ENCODE data around the gene CALCOCO2. TPM values are rescaled to one million over a fixed set of nuclear protein-coding genes. Genes with fewer than 3 reads are reported as not detected.

Gene CALCOCO2
- polyA plus RNA-seq, 1 experiment = 108 TPM

DNA sequence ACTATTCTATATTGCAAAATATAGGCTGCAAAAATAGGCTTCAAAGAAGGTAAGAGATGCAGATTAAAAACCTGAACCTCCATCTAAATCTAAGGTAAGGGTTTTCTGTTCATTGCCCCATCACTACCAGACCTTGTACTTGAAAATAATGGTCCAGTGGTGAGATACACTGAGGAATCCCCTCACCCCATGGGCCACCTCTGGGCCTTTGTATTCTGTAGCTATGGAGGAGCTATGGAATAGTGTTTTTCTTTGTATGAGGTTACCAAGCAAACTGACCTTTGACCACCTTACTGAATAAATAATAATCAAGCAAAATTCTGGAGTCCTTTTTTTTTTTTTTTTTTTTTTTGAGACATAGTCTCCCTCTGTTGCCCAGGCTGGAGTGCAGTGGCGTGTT is 72.6 kb downstream of the CALCOCO2 start:
- ChIA-PET CTCF (interaction anchor here (0.6 to 1.6 kb wide), 2 partner anchors 129 to 532 kb away, joined by 3 to 4 read pairs; no protein-coding TSS in a partner anchor), POLR2A (interaction anchor here (0.7 kb wide), 1 partner anchor 112 kb away, joined by 13 read pairs; no protein-coding TSS in a partner anchor)
- DNase-seq (ENCODE audit: low read depth) = no peak
- Histone ChIP-seq H3K4me3 (ENCODE audit: low read depth, low read length) (no peak overlapping the region), H3K27me3 (ENCODE audit: control insufficient read depth, insufficient read depth, low read length) (no peaks in the 10 kb centered on the region), H3K36me3 (ENCODE audit: control insufficient read depth, insufficient read depth, low read length) (no peaks in the 10 kb centered on the region)
- TF ChIP-seq, protein P1, sequence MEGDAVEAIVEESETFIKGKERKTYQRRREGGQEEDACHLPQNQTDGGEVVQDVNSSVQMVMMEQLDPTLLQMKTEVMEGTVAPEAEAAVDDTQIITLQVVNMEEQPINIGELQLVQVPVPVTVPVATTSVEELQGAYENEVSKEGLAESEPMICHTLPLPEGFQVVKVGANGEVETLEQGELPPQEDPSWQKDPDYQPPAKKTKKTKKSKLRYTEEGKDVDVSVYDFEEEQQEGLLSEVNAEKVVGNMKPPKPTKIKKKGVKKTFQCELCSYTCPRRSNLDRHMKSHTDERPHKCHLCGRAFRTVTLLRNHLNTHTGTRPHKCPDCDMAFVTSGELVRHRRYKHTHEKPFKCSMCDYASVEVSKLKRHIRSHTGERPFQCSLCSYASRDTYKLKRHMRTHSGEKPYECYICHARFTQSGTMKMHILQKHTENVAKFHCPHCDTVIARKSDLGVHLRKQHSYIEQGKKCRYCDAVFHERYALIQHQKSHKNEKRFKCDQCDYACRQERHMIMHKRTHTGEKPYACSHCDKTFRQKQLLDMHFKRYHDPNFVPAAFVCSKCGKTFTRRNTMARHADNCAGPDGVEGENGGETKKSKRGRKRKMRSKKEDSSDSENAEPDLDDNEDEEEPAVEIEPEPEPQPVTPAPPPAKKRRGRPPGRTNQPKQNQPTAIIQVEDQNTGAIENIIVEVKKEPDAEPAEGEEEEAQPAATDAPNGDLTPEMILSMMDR (IDR thresholded peaks at IDR 0.05; ENCODE audit: insufficient read depth, low read depth, low read length) = no peak

DNA sequence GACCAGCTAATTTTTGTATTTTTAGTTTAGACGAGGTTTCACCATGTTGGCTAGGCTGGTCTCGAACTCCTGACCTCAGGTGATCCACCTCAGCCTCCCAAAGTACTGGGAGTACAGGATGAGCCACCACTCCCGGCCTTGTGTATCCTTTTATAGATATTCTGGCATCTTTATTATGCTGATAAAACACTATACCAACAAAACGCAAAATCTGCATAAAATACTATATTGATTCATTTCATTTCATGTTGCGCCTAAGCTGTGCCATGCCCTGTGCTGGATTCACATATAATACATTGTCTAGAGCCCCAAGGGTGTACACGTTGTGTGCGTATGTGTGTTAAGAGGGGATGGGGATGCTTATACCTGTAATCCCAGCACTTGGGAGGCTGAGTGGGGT is 73.6 kb downstream of the CALCOCO2 start:
- H3K27me3 ChIP-seq (ENCODE audit: control insufficient read depth, insufficient read depth, low read length) = no peaks in the 10 kb centered on the region
- ChIA-PET CTCF (interaction anchor here (1.5 kb wide), 1 partner anchor 12 kb away, joined by 5 read pairs; the partner anchor contains the start of gene ATP5MC1), POLR2A (no interaction called here)
- TF ChIP-seq, protein P1 (IDR thresholded peaks at IDR 0.05; ENCODE audit: insufficient read depth, low read depth, low read length) = no peak
- no peaks in the 10 kb centered on the region for H3K36me3 ChIP-seq (ENCODE audit: control insufficient read depth, insufficient read depth, low read length)
- DNase-seq (ENCODE audit: low read depth) = no peak
- no peak overlapping the region for H3K4me3 ChIP-seq (ENCODE audit: low read depth, low read length)

DNA sequence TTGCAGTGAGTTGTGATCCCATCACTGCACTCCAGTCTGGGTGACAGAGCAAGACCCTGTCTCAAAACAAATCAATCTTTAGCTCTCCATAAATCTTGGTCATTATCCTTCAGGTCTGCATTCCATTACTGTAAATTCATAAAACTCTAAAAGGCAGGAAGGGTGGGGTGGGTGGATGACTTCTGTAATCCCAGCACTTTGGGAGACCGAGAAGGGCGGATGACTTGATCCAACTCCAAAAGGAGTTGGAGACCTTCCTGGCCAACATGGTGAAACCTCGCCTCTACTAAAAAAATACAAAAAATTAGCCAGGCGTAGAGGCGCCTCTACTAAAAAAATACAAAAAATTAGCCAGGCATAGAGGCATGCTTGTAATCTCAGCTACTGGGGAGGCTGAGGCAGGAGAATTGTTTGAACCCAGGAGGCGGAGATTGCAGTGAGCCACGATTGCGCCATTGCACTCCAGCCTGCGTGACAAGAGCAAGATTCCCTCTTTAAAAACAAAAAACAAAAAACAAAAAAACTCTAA is 75.2 kb downstream of the CALCOCO2 start:
- TF ChIP-seq, protein P1 (IDR thresholded peaks at IDR 0.05; ENCODE audit: insufficient read depth, low read depth, low read length) = no peak
- Histone ChIP-seq H3K27me3 (ENCODE audit: control insufficient read depth, insufficient read depth, low read length) (no peaks in the 10 kb centered on the region), H3K36me3 (ENCODE audit: control insufficient read depth, insufficient read depth, low read length) (no peaks in the 10 kb centered on the region), H3K4me3 (ENCODE audit: low read depth, low read length) (no peak overlapping the region)
- no peak for DNase-seq (ENCODE audit: low read depth)
- CTCF ChIA-PET = interaction anchor here (0.7 kb wide), 1 partner anchor 22 kb away, joined by 3 read pairs; no protein-coding TSS in a partner anchor
- POLR2A ChIA-PET = no interaction called here

DNA sequence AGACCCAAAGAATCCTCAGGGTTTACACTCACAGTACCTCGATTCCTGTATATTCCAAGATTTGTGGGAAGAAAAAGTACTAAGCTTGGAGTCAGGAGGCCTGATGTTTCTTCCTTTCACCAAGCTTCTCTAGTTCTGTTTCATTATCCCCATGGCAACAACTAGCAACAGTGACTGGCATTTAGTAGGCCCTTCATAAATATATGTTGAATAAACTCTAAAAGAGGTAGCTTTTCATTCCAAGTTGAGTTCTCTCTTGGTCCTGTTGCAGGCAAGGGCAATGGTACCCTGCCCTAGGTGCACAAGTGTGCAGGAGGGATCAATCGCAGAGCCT is 76.8 kb downstream of the CALCOCO2 start:
- Histone ChIP-seq H3K36me3 (ENCODE audit: control insufficient read depth, insufficient read depth, low read length) (peaks cover 2% of the 10 kb centered on the region), H3K4me3 (ENCODE audit: low read depth, low read length) (peak overlapping the region; percentile 94), H3K27me3 (ENCODE audit: control insufficient read depth, insufficient read depth, low read length) (no peaks in the 10 kb centered on the region)
- ChIA-PET POLR2A (interaction anchor here (1.0 kb wide), 1 partner anchor 15 kb away, joined by 3 read pairs; the partner anchor contains the start of gene ATP5MC1), CTCF (interaction anchor here (0.7 to 2.1 kb wide), 6 partner anchors 9 to 128 kb away, joined by 3 to 12 read pairs (median 4); partner anchors contain the start of gene ATP5MC1)
- TF ChIP-seq, protein P1 (IDR thresholded peaks at IDR 0.05; ENCODE audit: insufficient read depth, low read depth, low read length) = no peak
- DNase-seq (ENCODE audit: low read depth) = peak; percentile 23

DNA sequence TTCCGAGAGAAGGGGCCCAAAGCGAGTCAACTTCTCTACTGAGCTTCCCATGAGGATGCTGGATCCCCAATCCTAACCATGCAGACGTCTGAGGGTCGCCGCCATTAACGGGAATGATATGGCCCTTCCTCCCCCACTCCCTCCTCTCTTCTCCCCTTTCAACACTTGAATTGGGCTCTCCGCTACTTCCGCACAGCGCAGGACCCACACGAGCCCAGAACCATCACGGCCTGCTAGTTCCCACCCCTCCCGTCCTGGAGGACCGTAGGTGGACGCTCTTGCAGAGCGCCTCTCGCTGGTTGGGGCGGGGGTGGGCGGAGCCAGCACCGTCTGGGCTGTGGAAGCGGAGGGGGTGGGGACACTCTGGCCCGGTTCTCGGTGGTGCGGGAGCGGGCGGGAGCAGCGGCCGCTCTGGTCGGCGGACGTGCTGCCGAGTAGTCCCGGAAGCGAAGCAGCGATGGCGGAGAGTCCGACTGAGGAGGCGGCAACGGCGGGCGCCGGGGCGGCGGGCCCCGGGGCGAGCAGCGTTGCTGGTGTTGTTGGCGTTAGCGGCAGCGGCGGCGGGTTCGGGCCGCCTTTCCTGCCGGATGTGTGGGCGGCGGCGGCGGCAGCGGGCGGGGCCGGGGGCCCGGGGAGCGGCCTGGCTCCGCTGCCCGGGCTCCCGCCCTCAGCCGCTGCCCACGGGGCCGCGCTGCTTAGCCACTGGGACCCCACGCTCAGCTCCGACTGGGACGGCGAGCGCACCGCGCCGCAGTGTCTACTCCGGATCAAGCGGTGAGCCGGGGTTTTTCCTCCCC is 77.4 kb downstream of the CALCOCO2 start, which contains the start of gene UBE2Z:
Gene UBE2Z (plus strand): TSS at position 361 of the 797 bp plus-strand sequence. CDS start 97 bp downstream, at position 458.
- Histone ChIP-seq H3K4me3 (ENCODE audit: low read depth, low read length) (peak within 1 kb of the TSS; percentile 94), H3K27me3 (ENCODE audit: control insufficient read depth, insufficient read depth, low read length) (no peaks in the 10 kb centered on the region), H3K36me3 (ENCODE audit: control insufficient read depth, insufficient read depth, low read length) (peaks cover 5% of the 10 kb centered on the region)
- CTCF ChIA-PET = interaction anchor here (0.7 to 2.1 kb wide), 6 partner anchors 10 to 128 kb away, joined by 3 to 12 read pairs (median 4); partner anchors contain the start of gene ATP5MC1
- TF ChIP-seq, protein P1 (IDR thresholded peaks at IDR 0.05; ENCODE audit: insufficient read depth, low read depth, low read length) = no peak
- POLR2A ChIA-PET = interaction anchor here (0.6 to 1.0 kb wide), 3 partner anchors 16 to 69 kb away, joined by 3 to 9 read pairs (median 3); partner anchors contain the start of gene ATP5MC1
- DNase-seq (ENCODE audit: low read depth) = peak; percentile 66

All from BJ (cell line).